Vagina (tissue), 2 donors: Measurements from ENCODE around the gene SBDS. TPM values are rescaled to one million over a fixed set of nuclear protein-coding genes. Genes with fewer than 3 reads are reported as not detected.
"Not testable (repeated sequence)": the region's sequence is repeated elsewhere in the genome, so short reads cannot be mapped to it uniquely, and the experiment has no call there.

Experiments
- DNase-seq, 2 donors: peaks; one replicate each; pipeline ENCODE4 v3.0.0-alpha.2; 2017; ENCODE audit errors: extremely low spot score in 2 of 2
- H3K27ac ChIP-seq: fragments of 200-600 bp; sonication (generic); one replicate; pipeline ENCODE4 v1.5.1; 2019
- H3K27me3 ChIP-seq: fragments of 200-600 bp; sonication (generic); one replicate; pipeline ENCODE4 v1.5.1; 2019
- H3K36me3 ChIP-seq, 2 donors: fragments of 200-600 bp; sonication (generic); one replicate each; pipeline ENCODE4 v1.5.1; 2017 to 2019
- H3K4me1 ChIP-seq: fragments of 200-600 bp; sonication (generic); one replicate; pipeline ENCODE4 v1.5.1; 2019
- H3K4me3 ChIP-seq, 2 donors: fragments of 200-600 bp; sonication (generic); 1 replicate in 1 of 2; 2 replicates in 1 of 2; pipeline ENCODE4 v1.5.1; 2016 to 2019
- H3K9me3 ChIP-seq: fragments of 200-600 bp; sonication (generic); one replicate; pipeline ENCODE4 v1.5.1; 2019
- POLR2A ChIP-seq, 2 donors: fragments of 450-650 bp; IDR thresholded peaks; one replicate each; pipeline ENCODE4 v1.6.1; 2017; ENCODE audit warnings: antibody characterized with exemption in 2 of 2, mild to moderate bottlenecking in 2 of 2, moderate library complexity in 2 of 2
- POLR2AphosphoS5 ChIP-seq, 2 donors: sonication (generic); formaldehyde crosslinking; IDR thresholded peaks; one replicate each; pipeline ENCODE4 v1.9.0; 2017; ENCODE audit warnings: antibody characterized with exemption in 2 of 2, mild to moderate bottlenecking in 2 of 2, low read depth in 1 of 2; ENCODE audit not compliant: insufficient read depth in 1 of 2
- intact Hi-C: fragments of 100-400 bp; cut with DNase I; formaldehyde crosslinking; loops from one replicate; pipeline ENCODE4 v1.15.1; 2023
- total RNA-seq: library from RNA; depleted of rRNA; stranded (reverse); fragments of >200 nt; gene quantifications from one replicate; pipeline ENCODE4 v1.2.3, GENCODE V29; 2016
- TF ChIP-seq, protein P1 (sequence below), 3 experiments: fragments of 450-650 bp in 2 of 3; fragments of 200-600 bp in 1 of 3; sonication (generic) in 1 of 3; IDR thresholded peaks; one replicate each; pipeline ENCODE4 v1.5.1; 2017 to 2019; ENCODE audit warnings: antibody characterized with exemption in 3 of 3, mild to moderate bottlenecking in 2 of 3, moderate library complexity in 2 of 3

The SBDS gene
- total RNA-seq, 1 donor from 2014 or later, result 79.8 TPM

DNA sequence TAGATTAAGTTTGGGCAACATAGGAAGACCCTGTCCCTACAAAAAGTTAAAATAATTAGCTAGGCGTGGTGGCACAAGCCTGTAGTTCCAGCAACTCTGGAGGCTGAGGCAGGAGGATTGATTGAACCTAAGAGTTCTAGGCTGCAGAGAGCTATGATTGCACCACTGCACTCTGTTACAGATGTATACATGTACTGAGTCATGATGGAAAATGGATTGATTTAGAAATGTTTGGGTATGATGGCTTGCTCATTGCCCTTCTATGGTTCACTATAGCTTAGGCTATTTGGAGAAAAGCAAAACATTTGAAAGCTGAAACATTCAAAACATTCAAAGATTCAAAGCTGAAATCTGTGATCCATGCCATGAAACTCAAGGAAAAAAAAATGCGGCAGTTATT, 16.4 kb downstream of the SBDS start:
- H3K36me3 ChIP-seq, H3K27ac ChIP-seq, H3K4me1 ChIP-seq, DNase-seq, H3K27me3 ChIP-seq, H3K9me3 ChIP-seq, intact Hi-C loops, H3K4me3 ChIP-seq: not testable (repeated sequence)

DNA sequence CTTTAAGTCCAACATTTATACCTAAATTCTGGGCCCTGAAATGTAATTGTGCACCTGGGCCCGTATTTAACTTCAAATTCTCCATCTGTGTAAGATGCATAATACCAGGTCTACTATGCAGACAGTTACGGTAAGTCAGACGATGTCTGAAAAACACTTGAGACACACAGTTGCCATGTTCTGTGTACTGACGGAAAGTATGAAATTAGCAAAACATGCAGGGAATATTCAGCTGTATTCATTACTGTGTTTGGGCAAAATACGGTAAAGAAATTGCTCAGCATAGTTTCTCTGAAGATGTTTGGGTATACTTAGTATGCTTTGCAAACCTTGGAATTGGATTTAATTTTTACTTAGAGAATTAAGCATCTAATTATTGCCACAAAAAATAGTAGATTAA, 17.1 kb downstream of the SBDS start:
- intact Hi-C loops, H3K9me3 ChIP-seq, H3K27me3 ChIP-seq, H3K36me3 ChIP-seq, H3K4me1 ChIP-seq, H3K27ac ChIP-seq, H3K4me3 ChIP-seq, DNase-seq: not testable (repeated sequence)

DNA sequence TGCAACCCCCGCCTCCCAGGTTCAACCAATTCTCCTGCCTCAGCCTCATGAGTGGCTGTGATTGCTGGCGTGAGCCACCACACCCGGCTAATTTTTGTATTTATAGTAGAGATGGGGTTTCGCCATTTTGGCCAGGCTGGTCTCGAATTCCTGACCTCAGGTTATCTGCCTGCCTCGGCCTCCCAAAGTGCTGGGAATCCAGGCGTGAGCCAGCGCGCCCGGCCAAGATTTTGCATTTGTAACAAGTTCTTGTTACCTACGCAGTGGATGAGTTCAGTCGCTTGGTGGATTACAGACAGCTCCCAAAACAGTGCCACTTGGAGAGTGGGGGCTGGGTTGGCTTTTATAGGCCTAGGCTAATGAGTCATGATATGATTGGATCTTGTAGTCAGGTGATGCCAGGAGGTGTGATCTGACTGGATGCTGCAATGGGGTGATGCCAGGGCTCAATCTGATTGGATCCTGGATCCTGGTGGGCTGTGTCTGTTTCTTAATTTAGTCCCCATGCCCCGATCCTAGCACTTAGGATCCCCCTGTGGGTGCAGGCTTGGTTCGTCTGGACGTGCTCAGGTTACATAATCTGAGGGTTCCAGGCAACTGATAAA, 20.3 kb downstream of the SBDS start:
- DNase-seq, result no peak
- Histone ChIP-seq H3K4me3 (no peak overlapping the region), H3K9me3 (no peaks in the 10 kb centered on the region), H3K27me3 (no peaks in the 10 kb centered on the region), H3K4me1 (no peaks in the 10 kb centered on the region), H3K27ac (no peak overlapping the region), H3K36me3 (no peaks in the 10 kb centered on the region)
- TF ChIP-seq POLR2A (IDR thresholded peaks at IDR 0.05) (no peak), POLR2AphosphoS5 (IDR thresholded peaks at IDR 0.05; ENCODE audit: insufficient read depth in 1 of 2, low read depth in 1 of 2) (no peak)
- TF ChIP-seq, protein P1, sequence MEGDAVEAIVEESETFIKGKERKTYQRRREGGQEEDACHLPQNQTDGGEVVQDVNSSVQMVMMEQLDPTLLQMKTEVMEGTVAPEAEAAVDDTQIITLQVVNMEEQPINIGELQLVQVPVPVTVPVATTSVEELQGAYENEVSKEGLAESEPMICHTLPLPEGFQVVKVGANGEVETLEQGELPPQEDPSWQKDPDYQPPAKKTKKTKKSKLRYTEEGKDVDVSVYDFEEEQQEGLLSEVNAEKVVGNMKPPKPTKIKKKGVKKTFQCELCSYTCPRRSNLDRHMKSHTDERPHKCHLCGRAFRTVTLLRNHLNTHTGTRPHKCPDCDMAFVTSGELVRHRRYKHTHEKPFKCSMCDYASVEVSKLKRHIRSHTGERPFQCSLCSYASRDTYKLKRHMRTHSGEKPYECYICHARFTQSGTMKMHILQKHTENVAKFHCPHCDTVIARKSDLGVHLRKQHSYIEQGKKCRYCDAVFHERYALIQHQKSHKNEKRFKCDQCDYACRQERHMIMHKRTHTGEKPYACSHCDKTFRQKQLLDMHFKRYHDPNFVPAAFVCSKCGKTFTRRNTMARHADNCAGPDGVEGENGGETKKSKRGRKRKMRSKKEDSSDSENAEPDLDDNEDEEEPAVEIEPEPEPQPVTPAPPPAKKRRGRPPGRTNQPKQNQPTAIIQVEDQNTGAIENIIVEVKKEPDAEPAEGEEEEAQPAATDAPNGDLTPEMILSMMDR (IDR thresholded peaks at IDR 0.05), result no peak
- intact Hi-C loops, result no loop called here

DNA sequence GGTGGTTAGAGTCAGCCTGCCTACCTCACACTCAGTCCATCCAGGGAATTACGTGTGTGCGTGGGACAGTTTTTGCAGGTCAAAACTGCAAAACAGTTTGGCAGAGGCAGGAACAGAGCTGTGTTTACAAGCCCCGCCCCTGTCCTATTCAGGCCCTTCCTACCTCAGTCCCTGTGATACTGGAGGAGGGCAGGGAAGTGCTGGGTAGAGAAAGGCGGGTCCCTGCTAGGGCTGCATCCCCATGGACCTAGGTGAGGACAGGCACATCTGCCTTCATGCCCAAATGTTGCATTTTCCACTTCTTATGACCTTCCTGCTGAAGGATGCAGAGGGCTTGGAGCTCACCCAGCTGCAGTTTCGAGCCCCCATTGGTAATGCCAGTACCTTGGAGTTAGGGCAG, 25.1 kb downstream of the SBDS start:
- intact Hi-C loops, result no loop called here
- Histone ChIP-seq H3K9me3 (no peaks in the 10 kb centered on the region), H3K4me1 (no peaks in the 10 kb centered on the region), H3K27ac (no peak overlapping the region), H3K36me3 (no peaks in the 10 kb centered on the region), H3K27me3 (no peaks in the 10 kb centered on the region), H3K4me3 (no peak overlapping the region)
- TF ChIP-seq POLR2AphosphoS5 (IDR thresholded peaks at IDR 0.05; ENCODE audit: insufficient read depth in 1 of 2, low read depth in 1 of 2) (no peak), POLR2A (IDR thresholded peaks at IDR 0.05) (no peak)
- TF ChIP-seq, protein P1 (IDR thresholded peaks at IDR 0.05), result no peak
- no peak for DNase-seq

DNA sequence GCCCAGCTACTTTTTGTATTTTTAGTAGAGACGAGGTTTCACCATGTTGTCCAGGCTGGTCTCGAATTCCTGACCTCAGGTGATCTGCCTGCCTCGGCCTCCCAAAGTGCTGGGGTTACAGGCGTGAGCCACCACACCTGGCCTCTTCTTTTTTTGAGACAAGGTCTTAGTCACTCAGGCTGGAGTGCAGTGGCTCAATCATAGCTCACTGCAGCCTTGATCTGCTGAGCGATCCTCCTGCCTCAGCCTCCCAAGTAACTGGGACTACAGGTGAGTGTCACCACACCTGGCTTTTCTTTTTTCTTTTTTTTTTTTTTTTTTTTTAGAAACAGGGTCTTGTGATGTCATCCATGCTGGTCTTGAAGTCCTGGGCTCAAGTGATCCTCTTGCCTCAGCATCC, 26.4 kb downstream of the SBDS start:
- H3K27ac ChIP-seq, H3K4me1 ChIP-seq, H3K36me3 ChIP-seq, DNase-seq, intact Hi-C loops, H3K27me3 ChIP-seq, H3K4me3 ChIP-seq, H3K9me3 ChIP-seq: not testable (repeated sequence)

DNA sequence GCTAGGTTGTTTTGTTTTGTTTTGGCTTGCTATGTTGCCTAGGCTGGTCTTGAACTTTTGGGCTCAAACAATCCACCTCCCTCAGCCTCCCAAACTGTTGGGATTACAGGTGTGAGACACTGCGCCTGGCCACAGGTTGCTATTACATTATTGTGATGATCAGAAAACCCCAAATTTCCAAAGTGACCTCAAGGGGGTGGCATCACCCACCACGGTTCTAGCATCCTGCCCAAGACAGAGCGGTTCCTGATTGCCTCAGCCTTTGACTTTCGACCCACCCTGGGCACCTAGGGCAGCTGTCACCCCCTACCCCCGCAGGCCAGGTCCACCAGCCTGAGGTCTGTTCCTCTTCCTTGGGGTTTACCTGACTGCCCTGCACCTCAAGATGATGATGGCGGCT, 28.4 kb downstream of the SBDS start:
- Histone ChIP-seq H3K27ac (no peak overlapping the region), H3K4me1 (no peaks in the 10 kb centered on the region), H3K9me3 (no peaks in the 10 kb centered on the region), H3K36me3 (no peaks in the 10 kb centered on the region), H3K4me3 (no peak overlapping the region), H3K27me3 (no peaks in the 10 kb centered on the region)
- DNase-seq, result no peak
- TF ChIP-seq POLR2AphosphoS5 (IDR thresholded peaks at IDR 0.05; ENCODE audit: insufficient read depth in 1 of 2, low read depth in 1 of 2) (no peak), POLR2A (IDR thresholded peaks at IDR 0.05) (no peak)
- TF ChIP-seq, protein P1 (IDR thresholded peaks at IDR 0.05), result no peak
- intact Hi-C loops, result no loop called here

DNA sequence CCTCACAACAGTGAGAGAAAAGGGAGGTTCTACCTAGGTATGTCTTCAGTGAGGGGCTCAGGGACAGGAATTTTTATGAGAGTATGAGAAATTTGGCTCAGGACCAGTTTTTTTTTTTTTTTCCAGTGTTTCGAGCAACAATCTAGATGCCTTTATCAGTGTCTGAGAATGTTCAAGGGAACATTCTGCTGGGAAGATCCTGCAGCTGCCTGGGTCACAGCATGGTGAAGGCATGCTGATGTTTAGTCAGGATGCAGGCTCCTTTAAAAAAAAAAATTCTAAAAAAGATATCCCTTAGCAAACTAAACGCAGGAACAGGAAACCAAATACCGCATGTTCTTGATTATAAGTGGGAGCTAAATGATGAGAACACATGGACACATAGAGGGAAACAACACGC, 31.0 kb downstream of the SBDS start:
- DNase-seq, result no peak
- intact Hi-C loops, result no loop called here
- H3K9me3 ChIP-seq, result no peaks in the 10 kb centered on the region
- no peaks in the 10 kb centered on the region for H3K27me3 ChIP-seq
- no peak overlapping the region for H3K4me3 ChIP-seq
- no peaks in the 10 kb centered on the region for H3K4me1 ChIP-seq
- TF ChIP-seq POLR2A (IDR thresholded peaks at IDR 0.05) (no peak), POLR2AphosphoS5 (IDR thresholded peaks at IDR 0.05; ENCODE audit: insufficient read depth in 1 of 2, low read depth in 1 of 2) (no peak)
- TF ChIP-seq, protein P1 (IDR thresholded peaks at IDR 0.05), result no peak
- peaks cover 0 to under 1% of the 10 kb centered on the region in 2 donors for H3K36me3 ChIP-seq
- H3K27ac ChIP-seq, result no peak overlapping the region
